SKM-1 treated with dmso at 0.1 percent for 144 hours (cell line): Measurements from ENCODE around the gene RMND1.
A peak's percentile ranks its signal among the peaks of the same experiment; 100 is the strongest.

Source experiments
- DNase-seq: peaks from one replicate; lab custom pipeline; 2025; ENCODE audit not compliant: unreplicated experiment; lab: John Stamatoyannopoulos, UW

Gene RMND1

GRCh38 chr6:151422981-151423380 is 28.9 kb downstream of the RMND1 start:
- DNase-seq: no peak

- DNase-seq: no peak
Measured at GRCh38 chr6:151417477-151417876, 34.4 kb downstream of the RMND1 start.

GRCh38 chr6:151414641-151415260 is 37.2 kb downstream of the RMND1 start:
- no peak for DNase-seq

- no peak for DNase-seq
Measured at GRCh38 chr6:151413372-151414145, 38.4 kb downstream of the RMND1 start.

GRCh38 chr6:151412909-151413308 is 39.0 kb downstream of the RMND1 start:
- DNase-seq: no peak

GRCh38 chr6:151409679-151410078 is 42.2 kb downstream of the RMND1 start:
- DNase-seq: no peak

- DNase-seq: no peak
Measured at GRCh38 chr6:151409260-151409659, 42.7 kb downstream of the RMND1 start.

- no peak for DNase-seq
Measured at GRCh38 chr6:151408858-151409257, 43.1 kb downstream of the RMND1 start.

GRCh38 chr6:151403919-151404308 is 48.0 kb downstream of the RMND1 start:
- no peak for DNase-seq

GRCh38 chr6:151402228-151402627 is 49.7 kb downstream of the RMND1 start:
- DNase-seq: no peak

- DNase-seq: no peak
Measured at GRCh38 chr6:151400473-151400872, 51.5 kb downstream of the RMND1 start.

GRCh38 chr6:151399679-151400078 is 52.2 kb downstream of the RMND1 start:
- DNase-seq: no peak

GRCh38 chr6:151393410-151393809 is 58.5 kb downstream of the RMND1 start:
- no peak for DNase-seq

- no peak for DNase-seq
Measured at GRCh38 chr6:151392427-151392826, 59.5 kb downstream of the RMND1 start.

- DNase-seq: peak; percentile 29
Measured at GRCh38 chr6:151391471-151392413, 60.2 kb downstream of the RMND1 start, which contains the start of gene ZBTB2. Gene ZBTB2 (minus strand): TSS chr6:151391559. CDS start chr6:151373637, 17,922 bp downstream.

- peak; percentile 44 for DNase-seq
Measured at GRCh38 chr6:151390851-151391470, 61.0 kb downstream of the RMND1 start.

- DNase-seq: peak; percentile 96
Measured at GRCh38 chr6:151390276-151390850, 61.6 kb downstream of the RMND1 start.

- DNase-seq: peak; percentile 94
Measured at GRCh38 chr6:151389618-151390275, 62.2 kb downstream of the RMND1 start.

- DNase-seq: no peak
Measured at GRCh38 chr6:151388997-151389617, 62.8 kb downstream of the RMND1 start.

GRCh38 chr6:151388236-151388635 is 63.7 kb downstream of the RMND1 start:
- DNase-seq: no peak
